ENCODE measurements around the gene VWC2L. TPM values are rescaled to one million over a fixed set of nuclear protein-coding genes. Genes with fewer than 3 reads are reported as not detected.

Gene VWC2L
- total RNA-seq, 2 experiments from 2014 or later, result not detected

DNA sequence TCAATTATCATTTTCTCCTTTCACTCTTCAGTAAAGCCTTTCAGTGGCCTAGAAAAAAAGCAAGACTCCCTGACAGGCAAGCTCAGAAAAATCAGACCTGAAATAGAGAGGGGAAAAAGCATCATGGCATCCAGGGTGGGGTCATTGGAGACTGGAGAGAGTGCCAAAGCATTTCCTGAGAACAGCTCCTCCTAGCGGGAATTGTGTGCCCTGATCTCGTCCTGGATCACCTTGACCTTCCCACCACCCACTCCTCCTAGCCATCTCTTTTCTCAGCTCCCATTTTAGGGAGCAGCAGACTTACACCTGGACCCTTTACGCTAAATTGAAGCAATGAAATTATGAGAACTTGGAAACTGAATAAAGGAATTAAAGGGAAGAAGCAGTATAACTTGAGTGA lies 176.6 kb downstream of the VWC2L start:
- CTCF ChIA-PET, result interaction anchor here (0.6 to 1.3 kb wide), 2 partner anchors 30 to 842 kb away, joined by 3 read pairs; no protein-coding TSS in a partner anchor
- intact Hi-C loops (cut with micrococcal nuclease), result no loop called here
- Mint-ChIP-seq H3K4me3 (no peak overlapping the region), H3K27me3 (no peaks in the 10 kb centered on the region), H3K27ac (no peak overlapping the region), H3K36me3 (ENCODE audit: low read depth) (no peaks in the 10 kb centered on the region), H3K4me1 (ENCODE audit: low read depth) (no peaks in the 10 kb centered on the region), H3K9me3 (no peaks in the 10 kb centered on the region)
- no peak for DNase-seq
- POLR2A ChIA-PET, result no interaction called here
- no peak for ATAC-seq
- TF ChIP-seq, protein P1, sequence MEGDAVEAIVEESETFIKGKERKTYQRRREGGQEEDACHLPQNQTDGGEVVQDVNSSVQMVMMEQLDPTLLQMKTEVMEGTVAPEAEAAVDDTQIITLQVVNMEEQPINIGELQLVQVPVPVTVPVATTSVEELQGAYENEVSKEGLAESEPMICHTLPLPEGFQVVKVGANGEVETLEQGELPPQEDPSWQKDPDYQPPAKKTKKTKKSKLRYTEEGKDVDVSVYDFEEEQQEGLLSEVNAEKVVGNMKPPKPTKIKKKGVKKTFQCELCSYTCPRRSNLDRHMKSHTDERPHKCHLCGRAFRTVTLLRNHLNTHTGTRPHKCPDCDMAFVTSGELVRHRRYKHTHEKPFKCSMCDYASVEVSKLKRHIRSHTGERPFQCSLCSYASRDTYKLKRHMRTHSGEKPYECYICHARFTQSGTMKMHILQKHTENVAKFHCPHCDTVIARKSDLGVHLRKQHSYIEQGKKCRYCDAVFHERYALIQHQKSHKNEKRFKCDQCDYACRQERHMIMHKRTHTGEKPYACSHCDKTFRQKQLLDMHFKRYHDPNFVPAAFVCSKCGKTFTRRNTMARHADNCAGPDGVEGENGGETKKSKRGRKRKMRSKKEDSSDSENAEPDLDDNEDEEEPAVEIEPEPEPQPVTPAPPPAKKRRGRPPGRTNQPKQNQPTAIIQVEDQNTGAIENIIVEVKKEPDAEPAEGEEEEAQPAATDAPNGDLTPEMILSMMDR (IDR thresholded peaks at IDR 0.05), result no peak

DNA sequence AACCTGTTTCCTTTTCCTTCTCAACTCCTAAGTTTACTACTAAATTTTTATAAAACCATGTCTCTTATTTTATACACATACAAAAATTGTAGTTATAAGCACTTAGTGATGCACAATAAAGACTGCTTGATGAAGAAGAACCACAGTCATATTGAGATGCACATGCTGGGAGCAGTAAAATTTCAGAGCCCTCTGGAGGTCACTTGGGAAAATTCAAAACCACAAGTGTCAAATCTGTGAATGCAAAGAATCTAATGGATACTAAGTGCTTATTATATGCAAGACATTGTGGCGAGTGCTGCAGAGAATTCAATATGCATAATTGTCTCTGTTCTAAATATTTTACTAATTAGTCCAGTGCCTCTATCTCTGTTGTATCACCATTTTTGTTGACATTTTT lies 180.5 kb downstream of the VWC2L start:
- no peak for DNase-seq
- TF ChIP-seq, protein P1 (IDR thresholded peaks at IDR 0.05), result no peak
- no peaks in the 10 kb centered on the region for H3K4me1 Mint-ChIP-seq (ENCODE audit: low read depth)
- H3K36me3 Mint-ChIP-seq (ENCODE audit: low read depth), result no peaks in the 10 kb centered on the region
- no peak overlapping the region for H3K27ac Mint-ChIP-seq
- H3K4me3 Mint-ChIP-seq, result no peak overlapping the region
- intact Hi-C loops (cut with micrococcal nuclease), result no loop called here
- CTCF ChIA-PET, result no interaction called here
- POLR2A ChIA-PET, result no interaction called here
- H3K27me3 Mint-ChIP-seq, result no peaks in the 10 kb centered on the region
- H3K9me3 Mint-ChIP-seq, result no peaks in the 10 kb centered on the region
- ATAC-seq, result no peak

DNA sequence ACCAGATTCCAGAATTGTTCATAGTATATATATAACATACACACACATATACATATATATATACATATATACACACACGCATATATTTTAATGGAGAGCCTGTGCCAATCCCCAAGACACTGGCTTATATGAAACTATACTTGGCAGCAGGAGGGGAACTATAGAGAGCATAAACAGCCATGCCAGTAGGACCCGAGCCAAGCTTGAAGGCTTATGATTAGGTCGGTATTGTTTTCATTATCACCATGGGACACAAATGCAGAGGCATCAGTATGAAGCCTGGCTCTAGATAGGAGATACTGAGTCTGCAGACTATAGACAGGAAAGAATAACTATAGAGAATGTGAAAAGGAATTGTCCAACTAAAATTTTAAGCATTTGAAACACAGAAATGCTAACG lies 181.2 kb downstream of the VWC2L start:
- CTCF ChIA-PET, result interaction anchor here (0.7 kb wide), 1 partner anchor 277 kb away, joined by 3 read pairs; no protein-coding TSS in a partner anchor
- H3K9me3 Mint-ChIP-seq, result no peaks in the 10 kb centered on the region
- TF ChIP-seq, protein P1 (IDR thresholded peaks at IDR 0.05), result no peak

DNA sequence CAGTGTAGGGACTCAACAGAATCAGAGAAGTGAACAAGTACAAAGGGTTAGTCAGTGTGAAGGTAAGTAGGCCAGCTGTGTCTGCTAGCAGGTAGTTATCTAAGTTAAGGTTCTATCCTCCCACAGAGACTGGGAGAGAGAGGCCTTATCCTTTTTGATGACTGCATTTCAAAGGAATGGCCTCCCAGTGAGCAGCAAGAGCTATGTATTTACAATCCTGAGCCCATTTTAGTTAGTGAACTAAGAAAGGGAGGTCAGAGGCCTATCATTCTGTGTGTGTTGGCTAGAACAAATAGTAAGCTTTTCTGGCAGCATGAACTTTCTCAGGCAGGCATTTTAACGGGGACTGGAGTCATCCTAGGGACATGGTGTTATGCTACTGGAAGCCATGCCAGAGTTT lies 182.9 kb downstream of the VWC2L start:
- Mint-ChIP-seq H3K4me1 (ENCODE audit: low read depth) (no peaks in the 10 kb centered on the region), H3K9me3 (no peaks in the 10 kb centered on the region), H3K4me3 (no peak overlapping the region), H3K27ac (no peak overlapping the region), H3K27me3 (no peaks in the 10 kb centered on the region), H3K36me3 (ENCODE audit: low read depth) (no peaks in the 10 kb centered on the region)
- CTCF ChIA-PET, result no interaction called here
- TF ChIP-seq, protein P1 (IDR thresholded peaks at IDR 0.05), result no peak
- POLR2A ChIA-PET, result no interaction called here
- intact Hi-C loops (cut with micrococcal nuclease), result no loop called here
- ATAC-seq (no peak), DNase-seq (no peak)

More for the DNA sequence above, 181.2 kb downstream of the VWC2L start:
- no peak overlapping the region for H3K4me3 Mint-ChIP-seq
- no peaks in the 10 kb centered on the region for H3K27me3 Mint-ChIP-seq
- intact Hi-C loops (cut with micrococcal nuclease), result no loop called here
- DNase-seq, result no peak
- POLR2A ChIA-PET, result no interaction called here
- no peaks in the 10 kb centered on the region for H3K36me3 Mint-ChIP-seq (ENCODE audit: low read depth)
- H3K27ac Mint-ChIP-seq, result no peak overlapping the region
- no peak for ATAC-seq
- no peaks in the 10 kb centered on the region for H3K4me1 Mint-ChIP-seq (ENCODE audit: low read depth)

DNA sequence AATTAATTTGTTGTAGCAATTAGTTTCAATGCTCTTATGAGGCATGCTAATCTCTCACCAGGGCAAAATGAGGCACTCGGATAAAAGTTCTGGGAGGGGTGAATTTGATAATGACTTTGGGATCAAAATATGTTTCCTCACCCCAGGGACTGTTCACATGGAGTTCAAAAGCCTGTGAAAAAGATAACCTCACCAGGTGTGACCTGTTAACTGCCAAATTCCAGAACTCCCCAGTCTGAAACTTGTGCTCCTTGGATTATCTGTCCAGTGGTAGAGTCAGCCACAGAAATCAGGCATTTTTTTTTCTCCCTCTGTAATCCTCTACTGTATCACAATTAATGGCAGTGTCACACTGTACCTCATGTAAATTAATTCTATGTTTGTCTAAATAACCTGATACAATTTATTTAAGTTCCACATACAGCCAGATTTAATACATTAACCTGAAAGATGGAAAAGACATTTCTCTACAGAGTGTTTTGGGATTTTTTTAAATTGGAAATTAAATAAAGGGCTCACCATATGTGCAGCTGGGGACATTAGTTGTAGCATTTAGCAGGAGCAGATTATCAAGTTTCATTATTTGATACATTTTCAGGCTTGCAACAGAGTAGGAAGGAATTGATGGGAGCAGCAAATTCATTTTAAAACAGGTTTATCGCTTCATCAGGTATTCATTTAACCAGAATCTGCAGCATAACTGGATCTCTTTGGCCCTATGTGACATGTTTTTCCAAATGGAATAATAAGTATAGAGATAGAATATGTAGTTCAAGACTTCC lies 191.2 kb downstream of the VWC2L start:
- no peak for ATAC-seq
- Mint-ChIP-seq H3K27me3 (no peaks in the 10 kb centered on the region), H3K9me3 (no peaks in the 10 kb centered on the region), H3K4me3 (no peak overlapping the region), H3K27ac (no peak overlapping the region), H3K36me3 (ENCODE audit: low read depth) (no peaks in the 10 kb centered on the region), H3K4me1 (ENCODE audit: low read depth) (no peaks in the 10 kb centered on the region)
- ChIA-PET CTCF (no interaction called here), POLR2A (no interaction called here)
- TF ChIP-seq, protein P1 (IDR thresholded peaks at IDR 0.05), result no peak
- DNase-seq, result no peak
- intact Hi-C loops (cut with micrococcal nuclease), result no loop called here
